HG02642 (cell line): ENCODE results near the gene PVALB.

Experiments used
- ATAC-seq: cut with Tn5 transposase; IDR thresholded peaks from one replicate; pipeline ENCODE4 v1.9.1; 2021; ENCODE audit warnings: mild to moderate bottlenecking; ENCODE audit not compliant: unreplicated experiment, poor library complexity

Gene PVALB

DNA sequence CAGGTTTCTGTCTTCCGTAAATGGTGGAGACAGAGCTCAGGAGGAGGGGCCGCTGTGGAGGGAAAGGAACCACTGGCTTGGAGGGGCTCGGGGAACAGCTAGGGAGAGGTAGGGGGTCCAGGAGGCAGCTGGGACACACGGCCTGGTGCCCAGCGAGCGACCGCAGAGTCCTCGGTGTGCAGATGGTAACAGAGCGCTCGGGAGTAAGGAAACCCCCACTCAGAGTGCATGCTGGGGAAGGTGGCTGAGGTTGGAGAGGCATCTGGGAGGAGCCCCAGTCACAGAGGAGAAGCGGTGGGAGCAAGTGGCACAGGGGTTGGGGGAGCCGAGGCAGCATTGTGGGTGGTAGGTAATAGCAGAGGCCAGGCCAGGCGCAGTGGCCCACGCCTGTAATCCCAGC lies 33.2 kb upstream of the PVALB start:
- ATAC-seq: no peak

DNA sequence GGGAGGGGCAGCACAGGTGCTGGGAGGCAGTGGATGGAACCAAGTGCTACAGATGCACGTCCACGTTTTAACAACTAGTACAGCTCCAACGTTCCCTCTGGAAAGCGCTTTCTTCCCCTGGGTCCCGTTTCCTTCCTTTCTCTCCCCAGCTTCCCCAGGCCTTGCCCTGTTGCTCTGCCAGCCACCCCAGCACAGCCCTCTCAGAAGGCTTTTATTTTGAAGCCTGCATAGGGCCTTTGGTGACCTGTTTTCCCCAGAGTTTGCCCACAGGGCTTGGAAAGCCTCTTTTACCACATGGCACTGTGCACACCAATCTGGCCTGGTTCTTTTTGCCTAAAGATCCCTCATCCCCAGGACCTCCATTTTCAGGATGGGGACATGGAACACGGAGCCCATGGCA lies 30.1 kb upstream of the PVALB start:
- no peak for ATAC-seq

DNA sequence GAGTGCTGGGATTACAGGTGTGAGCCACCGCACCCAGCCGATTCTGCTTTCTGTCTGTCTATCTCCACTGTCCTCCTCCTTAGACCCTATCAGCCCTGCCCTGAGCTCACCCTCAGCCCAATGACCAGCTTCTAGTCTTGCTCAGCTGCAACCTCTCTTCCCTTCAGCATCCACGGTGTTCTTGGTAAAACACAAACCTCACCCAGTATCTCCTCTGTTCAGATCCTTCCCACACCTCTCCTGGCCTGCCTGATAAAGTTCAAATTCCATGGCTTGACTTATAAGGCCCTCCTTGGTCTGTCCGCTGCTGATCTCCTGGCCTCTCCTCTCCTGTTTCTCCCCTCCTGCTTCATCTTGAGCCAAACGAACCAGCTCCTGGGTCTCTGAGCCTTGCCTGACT lies 29.4 kb upstream of the PVALB start:
- ATAC-seq: no peak

DNA sequence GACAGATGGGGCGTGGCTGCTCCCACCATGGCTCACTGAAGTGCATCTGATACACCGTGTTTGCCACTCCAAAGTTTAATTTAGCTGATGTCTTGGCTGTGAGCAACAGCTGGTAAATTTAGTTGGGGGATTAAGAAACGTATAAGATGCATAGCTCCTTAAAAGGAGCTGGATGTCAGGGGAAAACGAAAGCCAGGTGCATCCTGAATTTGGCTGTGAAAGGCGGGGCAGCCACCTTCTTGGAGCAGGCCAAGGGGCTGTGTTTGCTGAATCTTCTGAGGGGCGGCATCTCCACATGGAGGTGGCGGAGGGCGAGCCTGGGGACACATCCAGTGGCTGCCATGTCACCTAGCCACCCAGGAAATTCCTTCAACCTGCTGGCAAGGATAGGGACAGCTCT lies 23.3 kb upstream of the PVALB start:
- no peak for ATAC-seq

DNA sequence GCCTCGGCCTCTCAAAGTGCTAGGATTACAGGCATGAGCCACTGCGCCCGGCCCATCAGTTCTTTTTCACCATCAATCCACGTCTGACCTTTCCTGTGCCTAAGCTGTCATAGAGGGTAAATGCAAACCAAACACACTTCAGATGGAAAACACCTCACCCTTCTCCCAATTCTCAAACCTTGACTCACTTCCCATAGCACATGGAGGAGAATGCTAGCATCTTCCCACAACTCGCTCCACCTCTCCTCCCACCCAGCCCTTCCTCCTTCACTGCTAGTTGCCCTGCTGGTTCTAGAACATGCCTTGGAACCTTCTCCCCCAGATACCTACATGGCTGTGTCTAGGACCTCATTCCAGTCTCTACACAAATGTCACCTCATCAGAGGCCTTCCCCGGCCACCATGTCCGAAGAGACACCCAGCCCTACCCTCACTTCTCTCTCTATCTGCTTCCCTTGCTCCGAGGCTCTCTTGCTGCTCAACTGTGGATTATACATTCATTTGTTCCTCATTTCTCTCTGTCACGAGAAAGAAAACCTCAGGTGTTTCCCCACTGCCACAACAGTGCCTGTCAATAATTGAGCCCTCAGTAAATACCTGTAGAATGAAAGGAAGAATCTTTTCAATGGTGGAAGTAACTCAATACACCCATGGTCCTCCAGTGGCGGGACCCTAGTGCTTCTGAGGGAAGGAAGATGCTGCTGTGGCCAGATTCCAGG lies 22.7 kb upstream of the PVALB start:
- no peak for ATAC-seq

DNA sequence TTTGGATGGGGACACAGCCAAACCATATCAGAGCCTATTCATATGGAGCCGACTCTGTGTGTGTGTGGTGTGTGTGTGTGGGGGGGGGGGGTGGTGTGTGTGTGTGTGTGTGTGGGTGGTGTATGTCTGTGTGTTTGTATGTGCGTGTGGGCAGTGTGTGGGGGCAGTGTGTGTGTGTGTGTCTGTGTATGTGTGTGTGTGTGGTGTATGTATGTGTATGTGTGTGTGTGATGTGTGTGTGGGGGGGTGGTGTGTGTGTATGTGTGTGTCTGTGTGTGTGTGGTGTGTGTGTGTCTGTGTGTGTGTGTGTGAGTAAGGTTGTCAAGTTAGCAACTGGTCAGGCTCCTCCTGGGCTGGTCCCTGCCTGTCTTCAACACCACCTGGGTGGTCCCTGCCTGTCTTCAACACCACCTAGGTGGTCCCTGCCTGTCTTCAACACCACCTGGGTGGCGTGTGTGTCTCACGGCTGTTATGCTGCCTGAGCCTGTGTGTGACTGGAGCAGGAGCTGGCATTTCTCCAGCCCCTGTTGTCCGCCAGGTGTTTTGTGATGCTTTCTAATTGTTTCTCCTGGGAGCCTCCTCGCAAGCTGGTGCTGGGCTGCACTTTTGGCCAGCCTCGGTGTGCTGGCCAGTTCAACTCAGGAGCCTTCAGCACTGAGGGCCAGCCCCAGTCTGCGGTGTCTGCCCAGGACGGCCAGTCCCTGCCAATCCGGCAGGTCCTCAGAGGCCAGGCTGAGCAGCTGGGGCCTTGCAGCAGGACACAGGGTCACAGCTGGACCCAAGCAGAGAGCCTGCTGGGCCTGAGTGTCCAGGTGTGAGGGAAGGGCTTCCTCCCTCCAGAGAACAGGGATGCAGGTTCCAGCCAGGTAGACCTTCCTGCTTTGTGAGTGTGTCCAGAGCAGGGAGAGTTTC lies 21.5 kb upstream of the PVALB start:
- ATAC-seq: no peak

DNA sequence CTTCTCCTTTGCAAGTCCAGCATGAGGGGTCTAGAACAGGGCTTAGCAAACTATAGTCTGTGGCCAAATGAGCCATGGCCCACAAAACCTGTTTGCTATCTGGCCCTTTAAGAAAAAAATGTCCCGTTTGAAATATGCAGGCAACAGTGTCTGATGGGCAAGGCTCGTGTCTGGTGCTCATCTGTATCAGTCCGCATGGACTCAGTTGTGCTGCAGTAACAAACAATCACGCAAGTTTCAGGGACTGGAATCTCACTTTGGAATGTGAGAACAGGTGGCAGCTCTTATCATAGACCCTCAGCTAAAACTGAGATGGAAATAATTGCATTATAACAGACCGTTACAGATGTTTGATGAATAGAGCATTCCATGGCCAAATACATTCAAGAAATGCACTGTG lies 19.1 kb upstream of the PVALB start:
- ATAC-seq: no peak

DNA sequence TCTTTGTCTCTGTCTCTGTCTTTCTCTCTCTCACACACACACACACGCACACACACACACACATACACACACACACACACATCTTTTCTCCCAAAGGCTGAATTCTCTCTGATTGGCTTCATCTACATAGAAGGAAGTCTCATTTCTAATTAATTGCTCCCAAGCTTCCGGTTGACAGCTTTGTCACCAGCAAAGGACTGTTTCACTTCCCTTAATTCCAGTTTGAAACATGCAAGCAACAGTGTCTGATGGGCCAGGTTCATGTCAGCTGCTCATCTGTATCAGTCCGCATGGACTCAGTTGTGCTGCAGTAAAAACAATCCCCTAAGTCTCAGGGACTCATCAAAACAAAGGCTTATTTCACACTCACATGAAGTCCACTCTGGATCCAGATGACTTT lies 16.2 kb upstream of the PVALB start:
- ATAC-seq: no peak

DNA sequence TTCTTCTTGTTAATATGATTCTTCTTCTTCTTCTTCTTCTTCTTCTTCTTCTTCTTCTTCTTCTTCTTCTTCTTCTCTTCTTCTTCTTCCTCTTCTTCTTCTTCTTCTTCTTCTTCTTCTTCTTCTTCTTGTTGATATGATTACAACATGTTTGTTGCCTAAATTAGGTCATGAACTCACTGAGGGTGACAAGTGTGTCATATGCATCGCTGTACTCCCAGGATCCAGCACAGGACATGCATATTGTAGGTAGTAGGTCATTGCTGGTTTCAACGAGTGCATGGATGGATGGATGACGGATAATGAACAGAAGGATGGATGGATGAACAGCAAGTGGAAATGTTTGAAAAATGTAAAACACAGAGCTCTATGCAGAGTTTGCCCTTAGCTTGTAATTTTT lies 14.9 kb upstream of the PVALB start:
- no peak for ATAC-seq

DNA sequence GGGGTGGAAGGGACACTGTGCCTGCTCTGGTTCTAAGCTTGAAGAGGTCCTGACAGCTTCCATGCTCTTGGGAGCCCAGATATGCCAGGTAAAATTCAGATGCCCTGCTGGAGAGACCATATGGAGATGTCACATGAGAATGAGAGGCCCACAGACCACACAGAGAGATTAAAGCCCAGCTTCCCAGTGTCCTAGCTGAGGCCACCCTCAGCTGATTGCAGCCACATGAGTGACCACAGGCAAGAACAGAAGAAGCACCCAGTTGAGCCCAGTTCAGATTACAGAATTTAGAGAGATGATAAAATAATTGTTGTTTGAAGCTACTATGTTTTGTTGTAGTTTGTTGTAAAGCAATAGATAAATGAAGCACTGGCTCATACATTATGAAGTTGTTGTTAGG lies 14.4 kb upstream of the PVALB start:
- no peak for ATAC-seq

DNA sequence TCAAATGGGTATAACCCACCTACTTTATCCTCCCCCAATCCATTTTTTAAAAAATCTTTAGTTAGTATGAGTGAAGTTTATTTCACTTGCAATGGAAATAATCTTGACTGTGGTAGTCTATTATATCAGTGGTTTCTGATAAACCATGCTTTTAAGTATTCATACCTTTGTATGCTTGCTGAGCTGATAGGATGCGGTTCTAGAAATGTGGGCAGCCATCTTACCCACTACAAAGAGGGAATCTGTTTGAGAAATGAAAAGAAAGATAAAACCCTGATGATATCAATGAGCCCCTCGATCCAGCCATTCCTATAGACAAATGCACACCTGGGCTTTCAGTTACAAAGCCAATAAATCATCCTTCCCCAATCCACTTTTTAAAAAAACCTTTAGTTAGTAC lies 13.8 kb upstream of the PVALB start:
- ATAC-seq: no peak

DNA sequence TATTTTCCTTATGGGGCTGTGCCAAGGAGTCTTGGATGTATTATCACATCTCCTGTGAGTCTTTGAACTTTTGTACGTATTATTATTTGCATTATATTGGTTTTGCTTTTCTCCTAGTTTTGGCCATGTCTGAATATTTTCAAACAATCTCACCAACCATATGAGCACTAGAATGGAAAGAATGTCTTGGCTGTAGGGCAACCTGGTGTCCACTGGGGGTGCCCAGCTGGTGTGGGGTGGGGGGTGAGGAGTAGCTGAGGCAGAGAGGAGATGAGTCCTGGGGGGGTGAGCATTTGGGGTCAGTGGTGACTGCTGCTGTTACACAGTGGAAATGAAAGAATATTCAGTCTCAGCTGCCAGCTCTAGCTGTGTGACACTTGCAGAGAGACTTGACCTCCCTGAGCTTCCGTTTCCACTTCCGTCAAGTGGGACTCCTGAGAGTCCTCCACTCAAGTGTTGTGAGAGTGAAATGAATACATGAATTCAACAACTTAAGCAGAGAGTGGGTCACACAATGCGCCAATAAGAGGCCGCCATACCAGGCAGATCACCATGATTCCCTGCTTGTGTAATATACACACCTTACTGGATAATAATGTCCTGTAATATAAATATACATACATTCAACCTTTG lies 12.7 kb upstream of the PVALB start:
- ATAC-seq: no peak

DNA sequence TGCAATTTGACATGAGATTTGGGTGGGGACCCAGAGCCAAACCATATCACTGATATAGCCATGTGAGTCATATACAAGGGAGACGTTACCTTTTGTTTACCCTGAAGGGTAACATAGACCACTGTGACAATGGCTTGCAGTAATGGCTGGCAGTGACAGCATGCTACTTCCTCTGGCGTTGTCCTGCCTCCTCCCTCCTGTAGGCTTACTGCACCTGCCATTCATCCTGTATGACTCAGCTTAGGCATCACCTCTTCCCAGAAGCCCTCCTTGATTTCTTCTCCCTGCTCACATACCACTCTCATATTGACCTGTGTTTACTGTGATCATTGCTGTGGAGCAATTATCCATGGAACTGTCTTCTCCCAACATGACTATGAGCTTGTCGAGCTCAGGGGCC lies 12.0 kb upstream of the PVALB start:
- ATAC-seq: no peak

DNA sequence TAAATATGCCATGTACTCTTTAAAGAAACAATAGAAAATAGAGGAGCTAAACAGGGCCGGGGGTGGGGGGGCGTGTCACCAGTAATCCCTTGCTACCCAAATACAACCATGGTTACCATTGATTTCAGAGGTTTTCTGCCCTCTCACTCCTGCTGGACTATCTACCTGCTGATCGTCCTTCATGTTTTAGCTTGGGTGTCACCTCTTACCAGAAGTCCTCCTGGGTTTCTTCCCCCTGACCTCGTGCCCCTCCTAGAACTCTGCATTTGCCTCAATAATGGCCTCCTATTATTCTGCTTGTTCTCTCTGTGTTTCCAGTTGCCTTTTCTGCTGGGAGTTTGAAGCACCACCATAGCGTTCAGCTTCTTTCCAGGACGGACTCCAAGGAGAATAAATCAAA lies 9.4 kb upstream of the PVALB start:
- no peak for ATAC-seq

DNA sequence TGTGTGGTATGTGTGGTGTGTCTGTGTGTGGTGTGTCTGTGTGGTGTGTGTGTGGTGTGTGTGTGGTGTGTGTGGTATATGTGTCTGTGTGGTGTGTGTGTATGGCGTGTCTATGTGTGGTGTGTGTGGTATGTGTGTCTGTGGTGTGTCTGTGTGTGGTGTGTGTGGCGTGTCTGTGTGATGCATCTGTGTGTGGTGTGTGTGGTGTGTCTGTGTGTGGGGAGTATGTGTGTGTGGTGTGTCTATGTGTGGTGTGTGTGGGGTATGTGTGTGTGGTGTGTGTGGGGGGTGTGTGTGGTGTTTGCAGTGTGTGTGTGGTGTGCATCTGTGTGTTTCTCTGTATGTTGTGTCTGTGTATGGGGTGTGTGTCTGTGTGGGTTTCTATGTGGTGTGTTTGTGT lies 7.8 kb upstream of the PVALB start:
- no peak for ATAC-seq

DNA sequence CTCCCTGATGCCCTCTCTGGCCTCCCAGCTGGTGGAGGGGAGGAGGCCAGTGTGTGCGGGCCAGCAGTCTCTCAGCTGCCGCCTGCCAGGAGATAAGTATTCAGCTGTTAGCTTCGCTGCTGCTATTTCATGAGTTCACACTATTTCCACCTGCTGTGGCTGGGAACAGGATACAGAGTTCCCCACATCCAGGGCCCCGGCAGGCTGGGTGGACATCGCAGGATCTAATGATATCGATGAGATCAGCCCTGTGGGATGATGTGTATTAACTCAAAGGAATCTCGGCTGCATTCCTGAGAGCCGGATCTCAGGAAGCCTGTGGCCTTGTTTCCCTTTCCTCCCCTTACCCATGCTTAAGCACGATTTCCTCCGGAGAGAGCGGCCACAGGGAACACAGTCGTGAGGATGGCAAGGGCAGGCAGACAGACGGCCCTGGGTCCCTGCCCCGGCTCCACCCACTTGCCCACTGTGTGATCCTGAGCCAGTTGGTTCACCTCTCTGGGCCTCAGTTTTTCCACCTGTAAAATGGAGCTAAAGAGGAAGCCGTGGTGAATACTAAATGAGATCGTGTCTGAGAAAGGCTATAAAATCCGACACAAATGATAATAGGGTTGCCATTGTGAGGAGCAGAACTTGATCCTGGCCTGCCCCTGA lies 6.5 kb upstream of the PVALB start:
- no peak for ATAC-seq

DNA sequence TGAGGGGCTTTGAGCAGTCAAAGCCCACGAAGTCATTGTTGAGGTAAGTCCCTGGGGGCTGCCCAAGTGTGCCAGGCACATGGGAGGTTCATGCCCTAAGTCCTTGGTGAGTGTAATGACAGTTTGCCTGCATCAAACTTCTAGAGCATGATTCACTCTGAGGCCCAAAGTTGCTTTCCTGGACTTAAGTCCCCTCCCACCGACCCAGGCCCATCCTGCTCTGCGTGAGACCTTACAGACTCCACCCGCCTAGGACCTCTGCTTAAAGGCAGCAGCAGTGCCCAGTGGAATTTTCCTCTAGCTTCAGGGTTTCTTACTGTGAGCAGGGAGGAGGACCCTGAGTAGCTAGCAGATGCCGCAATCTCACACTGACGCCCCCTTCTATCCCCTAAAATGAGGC lies 5.7 kb upstream of the PVALB start:
- ATAC-seq: no peak

DNA sequence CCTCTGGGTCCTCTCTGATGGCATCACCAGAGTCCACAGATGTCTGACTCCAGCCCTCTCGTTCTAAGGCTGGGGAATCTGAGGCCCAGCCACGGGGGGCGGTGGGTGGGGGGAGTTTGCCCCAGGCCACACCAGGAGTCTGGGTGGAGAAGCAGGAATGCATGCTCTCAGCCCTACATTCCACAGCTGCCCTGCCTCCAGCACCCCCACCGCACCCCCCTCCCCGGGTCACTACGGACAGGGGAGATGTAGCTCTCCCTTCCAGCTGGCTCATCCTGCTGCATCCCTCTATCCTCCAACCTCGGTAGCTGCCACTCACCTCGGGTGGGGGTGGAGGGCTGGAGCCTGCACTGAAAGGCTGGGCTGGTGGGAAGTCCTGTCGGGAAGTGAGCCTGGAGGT lies 2.3 kb upstream of the PVALB start:
- ATAC-seq: no peak

DNA sequence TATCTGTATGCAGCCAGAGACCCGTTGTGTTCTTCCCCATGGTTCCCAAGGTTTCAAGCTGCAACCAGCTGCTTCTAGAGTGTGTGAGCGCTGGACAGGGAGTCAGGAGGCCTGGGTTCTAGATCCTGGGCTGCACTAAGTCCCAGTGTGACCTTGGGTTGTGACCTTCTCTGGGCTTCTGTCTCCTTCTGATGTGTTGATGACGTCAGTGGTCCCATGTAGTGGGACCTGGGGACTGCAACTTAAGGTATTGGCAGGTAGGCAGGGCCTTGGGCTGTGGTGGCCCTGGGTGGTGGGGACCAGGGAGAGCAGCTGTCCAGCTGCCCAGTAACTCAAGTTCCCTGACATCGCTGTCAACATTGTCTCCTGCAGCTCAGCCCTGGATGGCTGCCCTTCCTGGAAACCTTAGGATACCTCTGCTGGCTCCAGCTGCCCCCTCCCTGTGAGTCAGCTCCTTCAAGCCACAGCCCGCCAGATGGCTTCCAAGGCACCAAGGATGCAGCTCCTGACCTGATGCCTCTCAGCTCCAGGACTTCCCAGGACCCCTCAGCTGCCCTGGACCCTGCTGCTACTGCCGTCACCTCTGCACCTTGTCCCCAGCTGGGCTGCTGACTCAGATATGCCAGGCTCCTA lies 1.3 kb upstream of the PVALB start:
- ATAC-seq: no peak

DNA sequence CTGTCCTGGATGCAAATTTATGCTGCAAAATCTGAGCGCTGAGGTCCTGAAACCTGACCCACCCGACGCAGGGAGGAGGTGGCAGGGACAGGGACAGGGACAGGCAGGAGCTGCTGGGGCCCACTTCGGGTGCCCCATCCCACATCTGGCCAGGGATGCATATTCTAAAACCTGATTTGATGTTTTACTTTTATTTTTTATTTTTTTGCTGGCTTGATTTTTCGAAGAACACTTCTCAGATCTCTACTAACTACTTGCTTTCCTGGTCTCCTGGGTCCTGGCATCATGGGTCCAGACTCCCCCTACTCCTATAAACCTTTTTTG lies 652 bp upstream of the PVALB start:
- no peak for ATAC-seq

DNA sequence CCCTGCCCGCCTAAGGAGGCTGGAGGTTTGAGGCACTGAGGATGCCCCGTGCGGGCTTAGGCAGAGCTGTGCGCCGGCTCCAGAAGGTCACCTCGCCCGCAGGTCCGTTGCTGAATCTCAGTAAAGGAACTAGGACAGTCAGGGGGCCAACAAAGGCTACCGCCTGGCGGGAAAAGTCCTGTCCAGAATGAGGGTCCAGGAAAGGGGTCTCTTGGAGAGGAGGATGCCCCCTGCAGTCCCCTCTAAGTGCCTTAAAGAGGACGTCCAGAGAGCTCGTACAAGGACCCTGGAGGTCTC lies 548 bp downstream of the PVALB start:
- ATAC-seq: no peak
